DOHH2 (cell line): ENCODE measurements around the gene WWOX.
A peak's percentile ranks its signal among the peaks of the same experiment; 100 is the strongest.

Experiments used
- H3F3A ChIP-seq: fragments of 200-600 bp; sonication (generic), shearing (Covaris generic); 2 replicates; pipeline ENCODE4 v1.6.0; 2016; ENCODE audit warnings: antibody characterized with exemption, mild to moderate bottlenecking; ENCODE audit not compliant: control insufficient read depth, insufficient read depth
- H3K27ac ChIP-seq: fragments of 200-600 bp; sonication (generic); 2 replicates; pipeline ENCODE4 v1.5.1; 2014; ENCODE audit warnings: low read depth, mild to moderate bottlenecking, low read length, moderate library complexity
- H3K27me3 ChIP-seq: fragments of 200-600 bp; sonication (generic); 2 replicates; pipeline ENCODE4 v1.6.1; 2014; ENCODE audit warnings: mild to moderate bottlenecking, low read length, mixed read lengths; ENCODE audit not compliant: control insufficient read depth
- H3K36me3 ChIP-seq: fragments of 200-600 bp; sonication (generic); 2 replicates; pipeline ENCODE4 v1.6.1; 2014; ENCODE audit warnings: mild to moderate bottlenecking, low read length, moderate library complexity, mixed read lengths; ENCODE audit not compliant: control insufficient read depth
- H3K4me1 ChIP-seq: fragments of 200-600 bp; sonication (generic); 2 replicates; pipeline ENCODE4 v1.6.1; 2014; ENCODE audit warnings: mild to moderate bottlenecking, low read length, mixed read lengths; ENCODE audit not compliant: control insufficient read depth
- H3K4me2 ChIP-seq: fragments of 200-600 bp; sonication (generic); 2 replicates; pipeline ENCODE4 v1.6.0; 2014; ENCODE audit warnings: mild to moderate bottlenecking, low read length, moderate library complexity
- H3K4me3 ChIP-seq: fragments of 200-600 bp; sonication (generic); 2 replicates; pipeline ENCODE4 v1.5.1; 2014; ENCODE audit warnings: mild to moderate bottlenecking, low read length, mixed read lengths
- H3K79me2 ChIP-seq: fragments of 200-600 bp; sonication (generic); 2 replicates; pipeline ENCODE4 v1.6.1; 2014; ENCODE audit warnings: mild to moderate bottlenecking, low read length, mixed read lengths; ENCODE audit not compliant: control insufficient read depth
- H3K9me2 ChIP-seq: fragments of 200-600 bp; sonication (generic); replicated peaks from 2 replicates; pipeline ENCODE4 v1.6.1; 2014; ENCODE audit warnings: mild to moderate bottlenecking, low read length, mixed read lengths; ENCODE audit not compliant: control insufficient read depth
- H3K9me3 ChIP-seq: fragments of 200-600 bp; sonication (generic); 2 replicates; pipeline ENCODE4 v1.6.1; 2014; ENCODE audit warnings: antibody characterized with exemption, low read length, mixed read lengths; ENCODE audit not compliant: control insufficient read depth, insufficient read depth
- H4K20me1 ChIP-seq: fragments of 200-600 bp; sonication (generic); 2 replicates; pipeline ENCODE4 v1.6.0; 2014; ENCODE audit warnings: low read depth, mild to moderate bottlenecking, antibody characterized with exemption, low read length, moderate library complexity; ENCODE audit not compliant: control insufficient read depth, insufficient read depth
- CTCF ChIP-seq: fragments of 200-600 bp; sonication (generic); IDR thresholded peaks from one replicate; pipeline ENCODE4 v1.5.1; 2014; ENCODE audit warnings: antibody characterized with exemption, mild to moderate bottlenecking, low read depth, low read length; ENCODE audit not compliant: poor library complexity, severe bottlenecking
- EZH2phosphoT487 ChIP-seq: fragments of 200-600 bp; sonication (generic); IDR thresholded peaks from 2 replicates; pipeline ENCODE4 v1.6.1; 2017; ENCODE audit warnings: borderline replicate concordance, mild to moderate bottlenecking, antibody characterized with exemption, low read length, moderate library complexity, mixed read lengths

The WWOX gene

GRCh38 chr16:78931678-78932077 is 832.2 kb downstream of the WWOX start:
- H3K4me1 ChIP-seq = peaks cover 7% of the 10 kb centered on the region
- no peaks in the 10 kb centered on the region for H3K27me3 ChIP-seq
- no peaks in the 10 kb centered on the region for H3K9me3 ChIP-seq
- no peaks in the 10 kb centered on the region for H4K20me1 ChIP-seq
- no peak overlapping the region for H3K4me3 ChIP-seq
- H3K79me2 ChIP-seq = no peaks in the 10 kb centered on the region
- H3K9me2 ChIP-seq = no peaks in the 10 kb centered on the region
- TF ChIP-seq EZH2phosphoT487 (no peak), CTCF (no peak)
- no peaks in the 10 kb centered on the region for H3F3A ChIP-seq
- H3K36me3 ChIP-seq = no peaks in the 10 kb centered on the region
- H3K27ac ChIP-seq = no peak overlapping the region
- H3K4me2 ChIP-seq = no peak overlapping the region

- no peak overlapping the region for H3K4me2 ChIP-seq
- TF ChIP-seq EZH2phosphoT487 (no peak), CTCF (no peak)
- no peak overlapping the region for H3K4me3 ChIP-seq
- no peaks in the 10 kb centered on the region for H4K20me1 ChIP-seq
- H3K27me3 ChIP-seq = no peaks in the 10 kb centered on the region
- no peaks in the 10 kb centered on the region for H3F3A ChIP-seq
- H3K27ac ChIP-seq = no peak overlapping the region
- H3K9me3 ChIP-seq = no peaks in the 10 kb centered on the region
- no peaks in the 10 kb centered on the region for H3K36me3 ChIP-seq
- H3K4me1 ChIP-seq = peaks cover 7% of the 10 kb centered on the region
- no peaks in the 10 kb centered on the region for H3K9me2 ChIP-seq
- no peaks in the 10 kb centered on the region for H3K79me2 ChIP-seq
Measured at GRCh38 chr16:78932355-78932943, 833.0 kb downstream of the WWOX start.

- H3K9me2 ChIP-seq = no peaks in the 10 kb centered on the region
- H3K27me3 ChIP-seq = no peaks in the 10 kb centered on the region
- no peak overlapping the region for H3K4me3 ChIP-seq
- H3F3A ChIP-seq = no peaks in the 10 kb centered on the region
- no peak overlapping the region for H3K4me2 ChIP-seq
- no peaks in the 10 kb centered on the region for H4K20me1 ChIP-seq
- no peaks in the 10 kb centered on the region for H3K36me3 ChIP-seq
- H3K9me3 ChIP-seq = no peaks in the 10 kb centered on the region
- TF ChIP-seq CTCF (no peak), EZH2phosphoT487 (no peak)
- H3K79me2 ChIP-seq = no peaks in the 10 kb centered on the region
- no peak overlapping the region for H3K27ac ChIP-seq
- peaks cover 22% of the 10 kb centered on the region for H3K4me1 ChIP-seq
Measured at GRCh38 chr16:78936060-78936459, 836.6 kb downstream of the WWOX start.

GRCh38 chr16:78939597-78939996 is 840.1 kb downstream of the WWOX start:
- H3K4me2 ChIP-seq = peak overlapping the region; percentile 18
- H3K9me2 ChIP-seq = no peaks in the 10 kb centered on the region
- no peaks in the 10 kb centered on the region for H3K27me3 ChIP-seq
- H3K9me3 ChIP-seq = no peaks in the 10 kb centered on the region
- no peaks in the 10 kb centered on the region for H4K20me1 ChIP-seq
- peaks cover 26% of the 10 kb centered on the region for H3K4me1 ChIP-seq
- no peaks in the 10 kb centered on the region for H3K36me3 ChIP-seq
- H3K4me3 ChIP-seq = no peak overlapping the region
- H3K27ac ChIP-seq = no peak overlapping the region
- H3F3A ChIP-seq = no peaks in the 10 kb centered on the region
- TF ChIP-seq EZH2phosphoT487 (no peak), CTCF (no peak)
- no peaks in the 10 kb centered on the region for H3K79me2 ChIP-seq
